Testis (tissue), 2 donors: ENCODE data around the gene P2RX7.

ENCODE experiments used
- POLR2A ChIP-seq: fragments of 450-650 bp; IDR thresholded peaks from one replicate; pipeline ENCODE4 v1.6.1; 2017; ENCODE audit warnings: antibody characterized with exemption, mild to moderate bottlenecking, moderate library complexity
- TF ChIP-seq, protein P1 (sequence below), 3 experiments: fragments of 450-650 bp in 2 of 3; fragments of 200-600 bp in 1 of 3; sonication (generic) in 1 of 3; IDR thresholded peaks; one replicate each; pipeline ENCODE4 v1.5.1; 2016 to 2019; ENCODE audit warnings: antibody characterized with exemption in 3 of 3, mild to moderate bottlenecking in 2 of 3, moderate library complexity in 1 of 3

DNA sequence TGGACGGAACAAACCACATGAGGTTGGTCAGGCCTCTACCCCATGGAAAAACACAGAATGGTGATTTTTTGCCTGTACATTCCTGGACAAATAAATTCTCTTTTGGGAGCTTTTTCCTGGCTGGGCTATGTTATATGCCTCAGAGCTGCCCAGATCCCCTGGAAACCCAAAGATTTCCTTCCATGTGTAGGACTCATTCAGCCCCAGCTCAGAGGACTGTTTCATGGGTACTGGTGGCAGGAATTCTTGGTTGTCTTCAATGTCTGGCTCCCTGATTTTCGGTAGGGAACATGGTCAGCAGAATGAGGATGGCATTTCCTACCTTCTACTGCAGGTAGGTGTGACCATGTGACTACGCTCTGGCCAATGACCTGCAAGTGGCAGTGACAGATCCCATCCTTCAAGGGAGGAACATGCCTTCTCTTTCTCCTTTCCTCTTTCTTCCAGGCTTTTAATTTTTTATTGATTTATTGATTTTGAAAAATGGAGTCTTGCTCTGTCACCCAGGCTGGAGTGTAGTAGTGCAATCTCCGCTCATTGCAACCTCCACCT, 15.4 kb upstream of the P2RX7 start:
- TF ChIP-seq, protein P1, sequence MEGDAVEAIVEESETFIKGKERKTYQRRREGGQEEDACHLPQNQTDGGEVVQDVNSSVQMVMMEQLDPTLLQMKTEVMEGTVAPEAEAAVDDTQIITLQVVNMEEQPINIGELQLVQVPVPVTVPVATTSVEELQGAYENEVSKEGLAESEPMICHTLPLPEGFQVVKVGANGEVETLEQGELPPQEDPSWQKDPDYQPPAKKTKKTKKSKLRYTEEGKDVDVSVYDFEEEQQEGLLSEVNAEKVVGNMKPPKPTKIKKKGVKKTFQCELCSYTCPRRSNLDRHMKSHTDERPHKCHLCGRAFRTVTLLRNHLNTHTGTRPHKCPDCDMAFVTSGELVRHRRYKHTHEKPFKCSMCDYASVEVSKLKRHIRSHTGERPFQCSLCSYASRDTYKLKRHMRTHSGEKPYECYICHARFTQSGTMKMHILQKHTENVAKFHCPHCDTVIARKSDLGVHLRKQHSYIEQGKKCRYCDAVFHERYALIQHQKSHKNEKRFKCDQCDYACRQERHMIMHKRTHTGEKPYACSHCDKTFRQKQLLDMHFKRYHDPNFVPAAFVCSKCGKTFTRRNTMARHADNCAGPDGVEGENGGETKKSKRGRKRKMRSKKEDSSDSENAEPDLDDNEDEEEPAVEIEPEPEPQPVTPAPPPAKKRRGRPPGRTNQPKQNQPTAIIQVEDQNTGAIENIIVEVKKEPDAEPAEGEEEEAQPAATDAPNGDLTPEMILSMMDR (IDR thresholded peaks at IDR 0.05): no peak
- TF ChIP-seq POLR2A: no peak
